DND-41 (cell line): Measurements from ENCODE around the gene PRSS38.

ENCODE experiments used
- ATAC-seq: fragments of 200-7000 bp; cut with Tn5 transposase; 3 replicates; pipeline ENCODE4 v1.9.1; 2021; ENCODE audit warnings: low read depth; ENCODE audit not compliant: insufficient read depth
- DNase-seq: peaks from one replicate; pipeline ENCODE4 v3.0.0-alpha.2; 2020
- H2AFZ ChIP-seq: 2 replicates; pipeline ENCODE4 v1.6.0; 2012; ENCODE audit warnings: low read depth, low read length
- H3K27ac ChIP-seq: 2 replicates; pipeline ENCODE4 v1.5.1; 2012; ENCODE audit warnings: low read length, inconsistent platforms
- H3K27me3 ChIP-seq: fragments of 200-600 bp; sonication (generic); 2 replicates; pipeline ENCODE4 v1.6.0; 2012; ENCODE audit warnings: low read length, mild to moderate bottlenecking, inconsistent platforms; ENCODE audit not compliant: insufficient read depth, poor library complexity
- H3K36me3 ChIP-seq: 2 replicates; pipeline ENCODE4 v1.5.1; 2012; ENCODE audit warnings: low read length, inconsistent platforms; ENCODE audit not compliant: insufficient read depth
- H3K4me1 ChIP-seq: 2 replicates; pipeline ENCODE4 v1.5.1; 2012; ENCODE audit warnings: mild to moderate bottlenecking, low read length; ENCODE audit not compliant: insufficient read depth
- H3K4me2 ChIP-seq: 2 replicates; pipeline ENCODE4 v1.6.0; 2012; ENCODE audit warnings: mild to moderate bottlenecking, moderate library complexity, low read length, inconsistent platforms; ENCODE audit not compliant: insufficient read depth
- H3K4me3 ChIP-seq, 2 experiments: fragments of 200-600 bp in 1 of 2; shearing (Covaris generic) in 1 of 2; 2 replicates each; pipeline ENCODE4 v1.5.1; 2012 to 2016; ENCODE audit warnings: inconsistent platforms in 2 of 2, low read length in 2 of 2, mild to moderate bottlenecking in 2 of 2, low read depth in 1 of 2, moderate library complexity in 1 of 2
- H3K79me2 ChIP-seq: 2 replicates; pipeline ENCODE4 v1.6.0; 2012; ENCODE audit warnings: low read length, inconsistent platforms; ENCODE audit not compliant: insufficient read depth
- H3K9ac ChIP-seq: 2 replicates; pipeline ENCODE4 v1.6.0; 2012; ENCODE audit warnings: low read depth, mild to moderate bottlenecking, inconsistent platforms, low read length, moderate library complexity
- H3K9me3 ChIP-seq: 2 replicates; pipeline ENCODE4 v1.5.1; 2012; ENCODE audit warnings: low read length, moderate library complexity, mild to moderate bottlenecking, inconsistent platforms; ENCODE audit not compliant: insufficient read depth, severe bottlenecking
- H4K20me1 ChIP-seq: 2 replicates; pipeline ENCODE4 v1.6.0; 2012; ENCODE audit warnings: low read length; ENCODE audit not compliant: insufficient read depth
- EZH2 ChIP-seq: IDR thresholded peaks from 3 replicates; pipeline ENCODE4 v1.6.1; 2012; ENCODE audit warnings: borderline replicate concordance, low read depth, mild to moderate bottlenecking, moderate library complexity, low read length, inconsistent platforms; ENCODE audit not compliant: severe bottlenecking
- TF ChIP-seq, protein P1 (sequence below): IDR thresholded peaks from 2 replicates; pipeline ENCODE4 v1.5.1; 2012; ENCODE audit warnings: borderline replicate concordance, low read length, moderate library complexity, mild to moderate bottlenecking; ENCODE audit not compliant: poor library complexity, severe bottlenecking; ENCODE audit errors: extremely low read depth

Gene PRSS38

DNA sequence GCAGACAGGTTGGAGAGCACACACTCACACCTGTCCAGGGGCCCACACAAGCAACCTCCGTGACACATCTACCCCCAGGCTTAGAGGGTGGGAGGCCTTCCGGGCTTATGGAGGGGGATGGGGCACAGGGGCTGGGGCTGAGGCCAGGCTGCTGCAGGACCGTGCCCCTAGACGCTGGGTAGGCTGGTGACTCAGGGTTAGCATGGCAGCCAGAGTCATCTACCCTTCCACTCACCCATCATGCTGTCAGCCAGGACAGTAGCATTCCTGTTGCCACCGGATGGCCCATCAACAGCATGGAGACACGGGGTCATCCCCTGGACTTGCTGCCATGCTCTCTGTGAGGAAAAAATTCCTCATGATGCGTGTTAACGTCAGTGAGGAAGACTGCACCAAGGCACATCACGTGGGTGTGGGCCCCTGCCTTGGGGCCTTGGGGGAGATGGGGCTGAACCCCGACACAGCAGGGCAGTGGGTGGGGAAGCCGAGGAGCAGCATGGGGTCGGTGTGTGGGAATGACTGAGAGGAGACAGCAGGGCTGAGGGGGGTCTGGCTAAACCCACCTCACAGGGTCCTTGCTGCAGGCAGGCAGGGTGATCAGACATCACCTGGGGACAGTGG lies 79.5 kb downstream of the PRSS38 start:
- Histone ChIP-seq H3K27ac (no peak overlapping the region), H3K4me3 (no peak overlapping the region), H4K20me1 (no peaks in the 10 kb centered on the region), H3K27me3 (no peaks in the 10 kb centered on the region), H3K4me2 (no peak overlapping the region), H3K9ac (no peak overlapping the region), H3K9me3 (no peaks in the 10 kb centered on the region), H3K4me1 (no peaks in the 10 kb centered on the region), H2AFZ (no peak overlapping the region), H3K36me3 (no peaks in the 10 kb centered on the region), H3K79me2 (no peaks in the 10 kb centered on the region)
- TF ChIP-seq, protein P1, sequence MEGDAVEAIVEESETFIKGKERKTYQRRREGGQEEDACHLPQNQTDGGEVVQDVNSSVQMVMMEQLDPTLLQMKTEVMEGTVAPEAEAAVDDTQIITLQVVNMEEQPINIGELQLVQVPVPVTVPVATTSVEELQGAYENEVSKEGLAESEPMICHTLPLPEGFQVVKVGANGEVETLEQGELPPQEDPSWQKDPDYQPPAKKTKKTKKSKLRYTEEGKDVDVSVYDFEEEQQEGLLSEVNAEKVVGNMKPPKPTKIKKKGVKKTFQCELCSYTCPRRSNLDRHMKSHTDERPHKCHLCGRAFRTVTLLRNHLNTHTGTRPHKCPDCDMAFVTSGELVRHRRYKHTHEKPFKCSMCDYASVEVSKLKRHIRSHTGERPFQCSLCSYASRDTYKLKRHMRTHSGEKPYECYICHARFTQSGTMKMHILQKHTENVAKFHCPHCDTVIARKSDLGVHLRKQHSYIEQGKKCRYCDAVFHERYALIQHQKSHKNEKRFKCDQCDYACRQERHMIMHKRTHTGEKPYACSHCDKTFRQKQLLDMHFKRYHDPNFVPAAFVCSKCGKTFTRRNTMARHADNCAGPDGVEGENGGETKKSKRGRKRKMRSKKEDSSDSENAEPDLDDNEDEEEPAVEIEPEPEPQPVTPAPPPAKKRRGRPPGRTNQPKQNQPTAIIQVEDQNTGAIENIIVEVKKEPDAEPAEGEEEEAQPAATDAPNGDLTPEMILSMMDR, result no peak
- TF ChIP-seq EZH2, result no peak
- no peak for ATAC-seq
- DNase-seq, result no peak
